Spleen (tissue), 11 donors: ENCODE results near the gene PLCB4. TPM values are rescaled to one million over a fixed set of nuclear protein-coding genes. Genes with fewer than 3 reads are reported as not detected.

ENCODE experiments used
- DNase-seq: peaks from one replicate; pipeline ENCODE4 v3.0.0-alpha.2; 2020
- H3K27ac ChIP-seq, 8 donors: fragments of 200-600 bp; sonication (generic) in 7 of 8; 1 replicate in 4 of 8; 2 replicates in 4 of 8; pipeline versions ENCODE4 v1.5.0 to v1.8.0; 2016 to 2021; ENCODE audit warnings: inconsistent platforms in 4 of 8, mild to moderate bottlenecking in 4 of 8, moderate library complexity in 1 of 8
- H3K27me3 ChIP-seq, 7 donors: fragments of 200-600 bp; sonication (generic) in 6 of 7; replicated peaks in 1 of 7; 1 replicate in 4 of 7; 2 replicates in 3 of 7; pipeline versions ENCODE4 v1.5.0 to v1.8.0; 2016 to 2021; ENCODE audit warnings: inconsistent platforms in 3 of 7, mild to moderate bottlenecking in 1 of 7
- H3K36me3 ChIP-seq, 6 donors: fragments of 200-600 bp; sonication (generic) in 5 of 6; 1 replicate in 4 of 6; 2 replicates in 2 of 6; pipeline versions ENCODE4 v1.5.0 to v1.8.0; 2016 to 2021; ENCODE audit warnings: inconsistent platforms in 2 of 6
- H3K4me1 ChIP-seq, 6 donors: fragments of 200-600 bp; sonication (generic) in 5 of 6; 1 replicate in 3 of 6; 2 replicates in 3 of 6; pipeline versions ENCODE4 v1.5.0 to v1.8.0; 2016 to 2021; ENCODE audit warnings: inconsistent platforms in 3 of 6
- H3K4me3 ChIP-seq, 8 donors: fragments of 200-600 bp; sonication (generic) in 7 of 8; 1 replicate in 4 of 8; 2 replicates in 4 of 8; pipeline versions ENCODE4 v1.5.0 to v1.8.0; 2016 to 2021; ENCODE audit warnings: inconsistent platforms in 4 of 8, mild to moderate bottlenecking in 4 of 8, moderate library complexity in 2 of 8
- H3K9me3 ChIP-seq, 8 donors: fragments of 200-600 bp; sonication (generic) in 7 of 8; 1 replicate in 4 of 8; 2 replicates in 4 of 8; pipeline versions ENCODE4 v1.5.0 to v1.8.0; 2016 to 2021; ENCODE audit warnings: inconsistent platforms in 4 of 8
- CTCF ChIP-seq, 11 experiments: fragments of 200-600 bp in 7 of 11; fragments of 450-650 bp in 4 of 11; sonication (generic) in 4 of 11; IDR thresholded peaks in 8 of 11; conservative IDR thresholded peaks in 3 of 11; 1 replicate in 7 of 11; 2 replicates in 4 of 11; pipeline versions ENCODE4 v1.4.0 to v1.8.0; 2016 to 2021; ENCODE audit warnings: antibody characterized with exemption in 11 of 11, inconsistent platforms in 4 of 11, mild to moderate bottlenecking in 1 of 11
- POLR2A ChIP-seq, 3 donors: fragments of 450-650 bp; IDR thresholded peaks; one replicate each; pipeline ENCODE4 v1.5.1; 2017; ENCODE audit warnings: antibody characterized with exemption in 3 of 3, mild to moderate bottlenecking in 1 of 3
- POLR2AphosphoS5 ChIP-seq, 3 donors: sonication (generic); formaldehyde crosslinking; IDR thresholded peaks; one replicate each; pipeline ENCODE4 v1.5.1; 2017; ENCODE audit warnings: antibody characterized with exemption in 3 of 3
- WGBS, 5 donors: extraction: QIAGEN DNeasy Blood & Tissue Kit in 3 of 5; methylation state at CpG; one replicate each; pipeline versions ENCODE4 v1.1.5 to v1.1.7; 2013 to 2018; 5-methylcytosine and 5-hydroxymethylcytosine counted together
- intact Hi-C: fragments of 100-400 bp; cut with DNase I; formaldehyde crosslinking; loops from one replicate; pipeline ENCODE4 v1.15.0; 2023; ENCODE audit warnings: low total_unique reads
- polyA plus RNA-seq, 3 donors: library from polyadenylated mRNA; stranded (reverse); fragments of 200-250 nt; gene quantifications; one replicate each; pipeline ENCODE4 v1.2.1, GENCODE V29; 2013
- total RNA-seq, 7 donors: library from RNA; depleted of rRNA in 3 of 7; stranded (reverse); fragments of >200 nt in 3 of 7; fragmentation: NEBNext Ultra II Directional in 4 of 7; extraction: Animal tissue kit (Norgen Biotek cat#: 25700) in 4 of 7; gene quantifications; one replicate each; pipeline versions ENCODE4 v1.1.0 to v1.2.1, GENCODE V29; 2016 to 2021
- donor health status: healthy with polysubstance abuse.
- donor health status: DM: no; HTN: no; CAD: no; lungs with moderate emphysema.
- donor health status: DM: no; HTN: no; CAD: no.
- donor health status: Bipolar disorder and iron deficiency.
- donor health status: healthy.
- donor health status: DM: no; HTN: no; CAD: no.
- donor health status: DM: yes; HTN: yes; CAD: no.

Gene PLCB4
- total and polyA plus RNA-seq, 10 donors = 0.43 to 4.9 (median 1.6) TPM

GRCh38 chr20:9517297-9518162, 448.6 kb downstream of the PLCB4 start:
- intact Hi-C loops = no loop called here
- Histone ChIP-seq H3K27ac (no peak overlapping the region), H3K4me3 (no peak overlapping the region), H3K9me3 (no peaks in the 10 kb centered on the region), H3K27me3 (peaks cover 0 to 78% (median 25%) of the 10 kb centered on the region in 7 donors), H3K36me3 (no peaks in the 10 kb centered on the region), H3K4me1 (peaks cover 0 to 30% (median 24%) of the 10 kb centered on the region in 6 donors)
- no peak for DNase-seq
- TF ChIP-seq POLR2AphosphoS5 (IDR thresholded peaks at IDR 0.05) (no peak), POLR2A (IDR thresholded peaks at IDR 0.05) (no peak), CTCF (IDR thresholded peaks at IDR 0.05 in 8 of 11, conservative IDR thresholded peaks at IDR 0.05 in 3 of 11) (no peak)
- WGBS, 5 donors = 42 to 58% (median 49%) methylated on average over 8 of the region's 8 CpGs

- Histone ChIP-seq H3K27me3 (peaks cover 0 to 66% (median 25%) of the 10 kb centered on the region in 7 donors), H3K9me3 (no peaks in the 10 kb centered on the region), H3K36me3 (no peaks in the 10 kb centered on the region), H3K27ac (no peak overlapping the region), H3K4me1 (peaks cover 0 to 30% (median 24%) of the 10 kb centered on the region in 6 donors), H3K4me3 (no peak overlapping the region)
- intact Hi-C loops = no loop called here
- DNase-seq = no peak
- 25 to 40% (median 37%) methylated on average over 8 of the region's 8 CpGs for WGBS, 5 donors
- TF ChIP-seq POLR2A (IDR thresholded peaks at IDR 0.05) (no peak), POLR2AphosphoS5 (IDR thresholded peaks at IDR 0.05) (no peak), CTCF (IDR thresholded peaks at IDR 0.05 in 8 of 11, conservative IDR thresholded peaks at IDR 0.05 in 3 of 11) (no peak)
These were observed 449.8 kb downstream of the PLCB4 start for GRCh38 chr20:9518576-9519175.

- Histone ChIP-seq H3K9me3 (no peaks in the 10 kb centered on the region), H3K27me3 (peaks cover 0 to 52% (median 16%) of the 10 kb centered on the region in 7 donors), H3K4me1 (peaks cover 0 to 18% (median 15%) of the 10 kb centered on the region in 6 donors), H3K27ac (no peak overlapping the region), H3K36me3 (no peaks in the 10 kb centered on the region), H3K4me3 (no peak overlapping the region)
- WGBS, 5 donors = 61 to 72% (median 67%) methylated on average over 4 of the region's 4 CpGs
- no peak for DNase-seq
- intact Hi-C loops = no loop called here
- no peak for TF ChIP-seq POLR2AphosphoS5 (IDR thresholded peaks at IDR 0.05)
- TF ChIP-seq POLR2A (IDR thresholded peaks at IDR 0.05) = no peak
- no peak for TF ChIP-seq CTCF (IDR thresholded peaks at IDR 0.05 in 8 of 11, conservative IDR thresholded peaks at IDR 0.05 in 3 of 11)
These were observed 451.2 kb downstream of the PLCB4 start for GRCh38 chr20:9520086-9520485.

GRCh38 chr20:9523636-9524035, 454.7 kb downstream of the PLCB4 start:
- peaks cover 0 to 17% (median 0%) of the 10 kb centered on the region in 7 donors for H3K27me3 ChIP-seq
- no peaks in the 10 kb centered on the region for H3K36me3 ChIP-seq
- intact Hi-C loops = no loop called here
- no peak overlapping the region for H3K4me3 ChIP-seq
- WGBS, 5 donors = 56 to 75% (median 63%) methylated on average over 3 of the region's 3 CpGs
- no peaks in the 10 kb centered on the region for H3K4me1 ChIP-seq
- H3K27ac ChIP-seq = no peak overlapping the region
- TF ChIP-seq POLR2AphosphoS5 (IDR thresholded peaks at IDR 0.05) = no peak
- no peaks in the 10 kb centered on the region for H3K9me3 ChIP-seq
- no peak for DNase-seq
